ENCODE measurements around the gene EPS8L3.

EPS8L3 gene

DNA sequence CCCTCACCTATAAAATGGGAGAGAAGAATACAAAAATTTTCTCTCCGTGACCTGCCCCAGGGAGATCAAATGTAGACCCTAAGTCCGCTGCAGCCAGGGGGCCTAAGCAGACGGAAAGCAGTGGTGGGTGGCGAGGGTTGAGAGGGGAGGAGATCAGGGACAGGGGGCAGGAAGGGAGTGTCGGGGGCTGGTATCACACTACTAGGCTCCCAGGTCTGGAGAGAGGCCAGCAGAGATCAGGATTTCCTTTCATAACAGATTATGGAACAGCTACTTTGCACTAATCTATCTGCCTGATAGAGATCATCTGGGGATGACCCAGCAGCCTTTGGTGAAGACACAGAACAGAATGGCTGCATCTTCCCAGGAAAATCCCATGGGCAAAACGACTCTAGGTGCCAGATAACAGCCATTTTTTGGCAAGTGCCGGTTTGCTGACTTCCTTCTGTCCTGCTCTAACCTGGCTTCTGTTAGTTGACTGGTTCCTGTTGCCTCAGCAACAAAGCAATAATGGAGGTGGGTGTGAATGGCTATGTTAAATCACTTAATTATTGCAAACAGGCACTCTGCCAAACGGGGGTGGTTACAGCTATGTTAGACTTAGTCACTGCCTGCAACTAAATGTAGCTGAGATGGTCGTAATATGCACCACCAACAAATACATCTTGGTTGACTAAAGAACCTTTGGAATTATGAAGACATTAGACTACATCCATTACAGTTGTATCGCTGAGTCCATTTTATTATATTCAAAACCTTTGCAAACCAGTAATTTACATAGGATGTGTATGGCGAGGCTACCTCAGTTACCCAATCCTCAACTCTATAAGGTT lies 30.0 kb upstream of the EPS8L3 start:
- DNase-seq (ENCODE audit: low read depth in 1 of 2, low spot score in 1 of 2), result peak in 1 of 2 donors; percentile 30

DNA sequence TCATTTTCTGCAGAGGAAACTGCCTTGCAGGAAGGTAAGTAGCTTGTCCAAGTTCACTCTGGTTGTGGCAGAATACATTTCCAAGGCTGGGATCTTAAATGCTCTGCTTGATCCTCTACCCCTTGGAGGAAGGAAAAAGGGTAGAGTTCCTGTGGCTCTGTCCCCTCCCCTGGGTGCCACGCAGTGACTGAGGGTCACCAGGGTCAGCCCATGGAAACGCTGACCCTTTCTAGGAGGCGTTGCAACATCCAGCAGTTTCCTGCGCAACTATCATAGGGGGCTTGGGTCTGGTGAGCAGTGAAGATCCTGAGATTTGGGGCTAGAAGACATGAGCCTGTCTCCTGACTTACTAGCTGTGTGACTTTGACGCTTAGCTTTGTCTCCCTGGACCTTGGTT lies 29.4 kb upstream of the EPS8L3 start:
- DNase-seq (ENCODE audit: low read depth in 1 of 2, low spot score in 1 of 2), result no peak

DNA sequence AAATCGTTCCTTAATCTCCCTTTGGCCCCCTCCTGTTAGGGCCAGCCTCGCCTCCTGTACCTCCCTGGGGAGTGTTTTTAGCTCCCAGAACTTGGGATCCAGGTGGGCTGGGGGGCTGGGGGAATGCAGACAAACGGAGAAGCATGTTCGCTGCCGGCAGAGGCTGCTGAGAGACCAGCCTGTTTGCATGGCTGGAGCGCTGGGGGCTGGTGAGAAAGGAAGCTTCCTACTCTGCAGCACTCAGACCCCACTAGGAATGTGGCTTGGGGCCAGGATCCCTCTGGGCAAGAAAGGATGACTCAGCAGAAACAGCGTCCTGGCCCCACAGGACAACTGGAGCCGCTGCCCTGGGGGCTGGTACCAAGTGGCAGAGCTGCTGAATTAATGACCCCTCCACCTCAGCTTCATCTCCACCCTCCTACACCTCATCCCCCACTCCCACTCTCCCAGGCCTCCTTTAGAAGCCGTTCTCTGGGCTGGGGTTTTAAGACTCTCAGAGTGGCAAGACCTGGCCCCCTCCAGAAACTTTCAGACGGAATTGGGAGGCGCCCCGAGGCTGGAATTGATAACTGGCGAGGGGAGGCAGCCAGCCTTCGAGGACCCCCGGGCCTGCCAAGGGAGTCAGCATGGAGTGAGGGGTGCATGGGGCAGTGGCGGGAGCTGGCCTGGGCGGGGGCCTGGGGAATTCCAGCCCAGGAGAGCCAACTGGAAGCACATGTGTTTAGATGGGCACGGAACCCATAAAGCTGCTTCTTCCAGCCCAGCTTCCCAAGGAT lies 28.5 kb upstream of the EPS8L3 start:
- no peak for DNase-seq (ENCODE audit: low read depth in 1 of 2, low spot score in 1 of 2)

DNA sequence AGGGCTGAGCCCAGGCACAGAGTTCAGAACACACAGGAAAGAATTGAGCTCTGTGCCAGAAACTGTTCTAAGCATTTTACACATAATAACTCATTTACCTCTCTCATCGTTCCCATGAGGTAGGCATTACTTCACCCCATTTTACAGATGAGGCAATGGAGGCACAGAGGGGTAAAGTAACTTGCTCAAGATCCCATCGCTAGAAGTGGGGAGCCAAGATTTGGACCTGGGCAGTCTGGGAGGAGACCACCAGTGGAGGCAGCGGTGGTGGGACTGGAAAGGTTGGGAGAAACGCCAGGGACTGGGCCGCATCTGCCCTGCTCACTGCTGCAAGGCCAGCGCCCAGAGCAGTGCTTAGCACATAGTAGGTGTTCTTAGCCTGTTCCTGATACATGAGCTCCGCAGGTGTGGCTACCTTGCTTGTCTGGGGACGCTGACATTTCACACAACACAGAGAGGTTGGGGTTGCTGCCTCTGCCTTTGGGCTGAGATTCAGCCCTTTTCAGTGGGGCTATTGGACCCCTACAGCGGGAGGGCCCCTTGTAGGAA lies 27.8 kb upstream of the EPS8L3 start:
- no peak for DNase-seq (ENCODE audit: low read depth in 1 of 2, low spot score in 1 of 2)

DNA sequence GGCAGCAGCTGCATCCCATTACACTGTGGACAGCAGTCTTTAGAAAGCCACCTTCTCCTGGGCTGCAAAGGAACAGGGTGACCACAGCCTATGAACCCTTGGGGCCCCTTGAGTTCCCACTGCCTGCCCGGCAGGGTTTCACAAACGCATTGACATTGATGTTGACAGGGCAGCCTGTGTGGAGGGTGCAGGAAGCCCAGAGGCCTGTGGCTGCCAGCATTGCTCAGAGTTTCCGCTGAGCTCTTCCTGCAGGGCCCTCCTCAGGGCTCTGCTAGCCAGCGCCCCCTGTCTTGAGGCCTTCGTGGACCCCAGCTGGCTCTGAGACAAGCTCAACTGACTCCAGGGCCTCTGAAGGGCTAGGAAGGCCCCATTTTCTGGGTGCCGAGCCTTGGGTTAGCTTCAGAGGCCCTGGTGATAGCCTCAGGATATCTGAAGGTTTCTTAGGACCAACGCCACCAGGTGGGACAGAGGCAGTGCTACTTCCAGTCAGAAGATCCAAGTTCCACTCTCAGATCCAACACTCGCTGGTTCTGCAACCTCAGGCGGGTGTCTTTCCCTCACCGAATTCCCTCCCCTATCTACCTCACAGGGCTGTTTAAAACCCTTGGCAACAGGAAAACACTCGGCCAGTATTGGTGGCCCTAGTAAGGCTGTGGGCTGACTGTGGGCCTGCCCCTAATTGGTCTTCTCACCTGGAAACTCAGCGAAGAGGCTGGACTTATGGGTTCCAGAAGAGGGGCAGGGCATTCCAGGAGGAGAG lies 27.2 kb upstream of the EPS8L3 start:
- DNase-seq (ENCODE audit: low read depth in 1 of 2, low spot score in 1 of 2), result peak; percentile 47 to 74

DNA sequence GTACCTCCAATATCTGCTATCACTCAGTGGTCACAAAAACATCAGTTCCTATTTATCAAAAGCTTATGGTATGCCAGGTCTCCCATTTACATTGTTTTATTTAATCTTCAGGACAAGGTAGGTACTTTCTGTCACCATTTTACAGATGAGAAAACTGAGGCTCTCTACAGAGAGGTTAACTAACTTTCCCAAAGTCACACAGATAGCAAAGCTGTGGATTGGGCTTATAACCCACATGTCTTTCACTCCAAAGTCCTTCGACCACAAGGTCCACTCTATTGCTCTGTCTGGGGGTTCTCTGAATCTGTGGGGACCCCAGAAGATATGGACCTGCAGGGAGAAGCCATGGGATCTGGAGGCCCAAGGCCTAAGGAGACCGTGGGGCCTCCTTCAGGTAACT lies 26.6 kb upstream of the EPS8L3 start:
- DNase-seq (ENCODE audit: low read depth in 1 of 2, low spot score in 1 of 2), result no peak

DNA sequence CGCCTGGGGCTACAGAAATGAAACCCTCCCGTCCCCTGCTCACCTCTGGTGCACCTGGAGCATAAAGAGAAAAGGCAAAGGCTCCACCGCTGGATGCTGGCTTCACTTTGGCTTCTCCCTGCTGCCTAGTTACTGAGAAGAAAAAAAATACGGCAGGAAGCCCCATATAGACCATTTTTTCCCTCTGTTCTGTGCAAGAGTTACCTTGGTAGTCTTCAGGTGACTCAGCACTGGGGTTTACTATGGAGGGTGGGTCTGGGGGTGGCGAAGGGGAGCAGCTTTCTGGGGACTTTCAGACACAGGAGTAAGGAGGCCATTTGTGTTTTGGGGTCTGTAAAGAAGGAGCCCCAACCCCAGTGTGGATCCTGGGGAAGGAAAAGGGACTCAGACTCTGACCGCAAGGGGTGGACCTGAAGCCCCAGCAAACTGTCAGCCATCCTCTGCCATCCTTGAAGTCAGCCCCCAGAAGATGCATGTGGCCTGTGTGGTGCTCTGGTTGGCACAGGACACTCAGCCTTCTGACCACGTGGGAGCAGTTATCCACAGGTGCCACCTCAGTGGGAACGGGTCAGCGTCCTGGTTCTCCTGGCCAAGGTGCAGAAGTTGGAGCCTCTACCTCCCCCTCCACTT lies 25.9 kb upstream of the EPS8L3 start:
- DNase-seq (ENCODE audit: low read depth in 1 of 2, low spot score in 1 of 2), result no peak

DNA sequence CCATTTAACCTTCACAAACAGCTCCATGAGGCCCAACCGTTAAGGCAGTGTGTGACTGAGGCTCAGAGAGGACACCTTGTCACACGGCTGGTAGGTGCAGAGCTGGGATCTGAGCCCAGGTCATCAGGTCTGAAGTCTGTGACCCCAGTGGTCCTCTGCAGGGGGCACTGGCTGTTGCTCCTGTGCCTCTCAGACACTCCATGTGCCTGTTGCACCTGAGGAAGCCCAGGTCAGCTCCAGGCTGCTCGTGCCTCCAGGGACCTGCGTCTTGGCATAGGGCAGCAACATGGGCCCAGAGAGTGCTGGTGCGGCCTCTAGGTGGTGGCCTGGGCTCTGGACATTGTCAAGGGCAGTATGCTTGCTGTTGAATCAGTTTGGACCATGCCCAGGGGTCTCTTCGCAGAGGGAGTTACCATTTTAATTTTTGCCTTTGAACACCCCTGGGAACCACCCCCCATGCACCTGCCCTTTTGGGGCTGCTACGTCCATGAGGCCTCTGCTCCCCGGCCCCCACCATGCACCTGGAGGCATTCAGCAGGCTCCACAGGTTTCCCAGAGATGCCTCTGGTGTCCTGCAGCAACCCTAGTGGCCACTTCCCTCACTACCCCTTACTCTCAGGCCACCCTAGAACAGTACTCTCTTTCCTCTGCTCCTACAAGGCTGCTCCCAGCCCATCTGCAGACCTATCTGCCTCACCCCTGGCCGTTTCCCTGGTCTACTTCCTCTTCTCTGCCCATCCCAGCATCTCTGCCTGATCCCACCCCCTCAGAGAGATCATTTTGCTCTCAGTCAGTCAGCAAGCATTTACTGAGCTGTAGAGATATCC lies 25.2 kb upstream of the EPS8L3 start:
- DNase-seq (ENCODE audit: low read depth in 1 of 2, low spot score in 1 of 2), result no peak

DNA sequence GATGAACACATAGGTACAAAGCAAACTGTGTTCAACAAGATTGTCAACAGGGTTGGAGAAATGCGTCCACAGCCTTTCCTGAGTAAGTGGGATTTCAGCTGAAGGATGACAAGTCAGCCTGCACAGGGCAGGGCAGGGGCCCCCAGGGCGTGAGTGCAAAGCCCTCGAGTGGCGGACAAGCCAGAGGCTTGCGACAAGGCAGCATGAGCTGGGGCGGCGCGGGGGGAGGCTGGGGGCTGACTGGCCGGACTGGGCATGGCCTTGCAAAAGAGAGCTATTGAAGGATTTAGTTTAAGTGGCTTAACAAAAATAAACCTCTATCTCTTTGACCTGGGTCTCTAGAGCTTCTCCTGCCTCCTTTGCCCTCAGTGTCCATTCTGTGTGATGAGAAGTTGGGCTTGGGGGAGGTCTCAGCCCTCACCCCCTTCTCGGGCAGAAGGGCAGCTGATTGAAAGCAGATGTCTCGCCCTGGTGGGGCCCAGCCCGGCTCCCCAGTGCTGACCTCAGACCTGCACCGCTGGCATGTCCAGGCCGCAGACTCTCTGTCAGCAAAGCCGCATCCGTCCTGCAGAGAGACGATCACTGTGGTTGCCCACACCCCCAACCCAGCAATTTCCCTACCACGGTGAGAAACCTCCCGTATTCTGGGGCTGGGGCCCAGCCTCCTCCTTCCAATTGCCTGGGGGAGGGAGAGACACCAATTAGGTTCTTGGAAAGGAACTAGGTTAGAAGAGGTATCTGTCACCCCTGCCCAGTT lies 24.3 kb upstream of the EPS8L3 start:
- no peak for DNase-seq (ENCODE audit: low read depth in 1 of 2, low spot score in 1 of 2)

DNA sequence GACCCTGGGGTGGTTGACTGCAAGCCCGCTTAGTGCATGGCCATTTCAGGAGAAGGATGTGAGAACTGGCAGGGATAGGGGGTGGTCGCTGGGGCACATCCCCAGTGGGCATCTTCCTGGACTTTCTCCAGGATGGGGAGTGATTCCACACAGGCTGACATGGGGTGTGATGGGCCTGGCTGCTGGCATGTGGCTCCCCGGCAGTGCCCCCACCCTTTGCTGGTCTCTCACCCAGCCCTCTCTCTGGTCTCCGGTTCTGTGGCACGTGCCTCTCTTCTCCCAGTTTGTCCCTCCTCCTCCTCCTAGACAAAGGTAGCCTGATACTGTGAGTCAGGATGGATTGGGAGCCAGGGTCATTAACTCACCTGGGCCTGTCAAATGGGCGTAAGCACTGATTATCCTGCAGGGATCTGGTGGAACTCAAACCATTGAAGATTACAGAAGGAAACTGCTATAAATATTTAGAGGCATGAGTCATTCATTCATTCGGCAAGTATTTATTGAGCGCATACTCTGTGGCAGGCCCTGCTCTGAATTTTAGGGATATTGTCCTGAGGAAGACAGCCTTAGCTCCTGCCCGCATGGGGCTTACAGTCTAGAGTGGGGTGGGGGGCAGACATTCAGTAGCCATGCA lies 23.6 kb upstream of the EPS8L3 start:
- no peak for DNase-seq (ENCODE audit: low read depth in 1 of 2, low spot score in 1 of 2)

DNA sequence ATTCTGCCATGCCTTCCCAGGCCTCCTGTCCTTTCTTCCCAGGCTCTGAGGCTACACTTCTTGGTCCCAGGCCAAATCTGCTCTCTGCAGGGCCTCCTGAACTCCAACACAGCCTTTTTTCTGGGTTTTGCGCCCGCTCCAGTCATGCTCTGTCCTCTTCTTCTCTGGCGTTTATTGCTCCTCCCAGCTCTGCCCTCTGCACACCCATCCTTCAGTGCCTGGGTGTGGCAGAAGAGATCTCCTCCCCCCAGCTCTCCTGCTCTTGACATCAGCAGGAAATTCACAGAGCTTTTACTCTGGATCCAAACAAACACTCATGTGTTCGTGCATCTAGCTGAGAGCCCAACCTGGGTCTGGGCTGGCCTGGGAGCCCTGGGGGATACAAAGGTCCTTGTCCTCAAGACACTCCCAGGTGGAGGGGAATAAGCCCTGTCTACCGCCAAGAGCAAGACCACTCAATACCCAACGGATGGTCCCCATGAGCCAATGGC lies 22.9 kb upstream of the EPS8L3 start:
- DNase-seq (ENCODE audit: low read depth in 1 of 2, low spot score in 1 of 2), result no peak

DNA sequence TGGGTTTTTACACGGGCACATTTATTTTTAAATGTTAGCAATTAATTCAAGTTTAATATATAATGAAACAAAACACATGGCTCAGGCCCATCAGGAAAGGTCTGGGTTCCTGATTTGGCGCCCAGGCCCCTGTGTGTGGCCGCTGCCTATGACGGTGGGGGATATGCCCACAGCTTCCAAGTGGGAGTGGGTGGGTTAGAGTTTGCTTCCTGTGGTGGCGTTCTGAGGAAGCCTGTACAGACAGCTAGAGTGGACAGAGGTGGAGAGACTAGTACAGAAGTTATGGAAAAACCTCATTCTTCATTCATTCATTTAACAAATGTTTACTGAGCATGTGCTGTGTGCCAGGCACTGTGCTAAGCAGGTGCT lies 22.4 kb upstream of the EPS8L3 start:
- no peak for DNase-seq (ENCODE audit: low read depth in 1 of 2, low spot score in 1 of 2)

DNA sequence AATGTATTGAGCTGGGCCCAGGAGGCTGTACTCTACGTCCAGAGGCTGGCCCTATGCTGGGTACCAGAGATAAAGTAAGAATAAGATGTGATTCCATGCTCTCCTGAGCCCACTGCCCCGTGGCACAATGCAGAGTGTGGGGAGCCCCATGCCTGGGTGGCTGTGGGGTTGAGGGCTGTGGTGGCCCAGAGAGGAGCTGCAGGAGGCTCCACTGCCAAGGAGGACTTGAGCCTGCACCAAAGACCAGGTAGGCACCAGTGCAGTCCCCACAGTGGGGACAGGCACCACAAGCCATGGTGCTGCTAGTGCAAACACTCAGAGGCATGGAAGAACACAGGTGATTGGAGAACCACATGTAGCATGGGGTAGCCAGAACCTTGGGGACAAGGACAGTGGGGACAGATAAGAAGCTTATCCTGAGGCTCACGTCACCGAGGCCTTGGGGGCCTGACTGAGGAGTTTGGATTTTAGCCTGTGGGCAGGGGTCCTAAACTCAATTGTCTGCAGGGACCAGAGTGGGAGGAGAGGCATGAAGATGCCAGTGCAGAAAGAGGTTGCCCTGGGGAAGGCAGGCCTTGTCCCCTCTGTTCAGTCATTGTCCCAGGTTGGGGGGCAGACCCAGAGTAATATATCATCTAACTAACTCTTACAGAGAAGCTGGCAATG lies 21.9 kb upstream of the EPS8L3 start:
- DNase-seq (ENCODE audit: low read depth in 1 of 2, low spot score in 1 of 2), result no peak

DNA sequence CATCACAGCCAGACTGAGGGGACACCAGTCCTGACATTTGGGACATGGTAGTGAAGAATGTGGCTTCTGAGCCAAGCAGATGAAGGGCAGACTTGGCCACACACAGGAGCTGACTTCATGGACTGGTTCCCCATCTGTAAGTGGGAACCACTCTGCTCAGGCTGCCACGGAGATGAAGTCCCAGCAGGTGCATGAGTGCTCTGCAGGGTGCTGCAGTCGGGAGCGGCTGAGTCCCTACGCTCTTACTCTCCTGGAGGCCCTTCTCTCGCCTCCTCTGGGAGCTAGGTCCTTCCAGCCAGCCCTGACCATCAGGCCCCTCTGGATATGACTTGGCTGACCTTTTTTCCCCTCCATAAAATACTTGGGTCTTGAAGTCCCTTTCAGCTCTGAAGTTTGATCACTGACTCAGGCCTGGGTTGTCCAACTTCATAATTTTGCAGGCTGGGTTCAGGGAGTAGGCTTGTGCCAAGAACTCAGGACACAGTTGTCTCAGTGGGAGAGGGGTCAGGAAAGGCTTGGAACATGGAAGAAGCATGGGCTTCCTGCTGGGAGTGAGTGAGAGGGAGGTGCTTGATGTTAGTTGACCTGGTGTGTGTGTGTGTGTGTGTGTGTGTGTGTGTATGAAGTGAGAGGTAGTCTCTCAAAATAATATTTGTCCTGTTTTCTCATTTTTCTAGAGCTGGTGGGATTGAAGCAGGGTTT lies 21.0 kb upstream of the EPS8L3 start:
- DNase-seq (ENCODE audit: low read depth in 1 of 2, low spot score in 1 of 2), result no peak

DNA sequence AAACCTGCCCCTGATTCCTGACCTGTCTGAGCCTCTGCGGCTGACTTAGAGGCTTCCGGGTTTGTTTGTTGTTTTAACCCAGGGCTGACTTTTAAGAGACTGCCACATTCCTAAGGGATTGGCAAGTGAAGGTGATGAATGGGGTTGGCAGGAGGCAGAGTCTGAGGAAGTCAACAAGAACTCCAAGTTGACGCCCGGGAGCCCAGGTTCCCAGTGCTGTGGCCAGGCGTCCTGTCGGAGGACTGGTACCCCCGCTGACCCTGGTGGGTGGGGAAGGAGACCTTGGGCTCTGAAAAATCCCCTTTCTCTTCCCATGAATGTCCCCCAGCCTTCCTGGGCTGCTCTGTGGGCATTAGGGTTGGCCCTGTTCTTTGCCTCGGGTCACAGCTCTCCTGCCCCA lies 19.7 kb upstream of the EPS8L3 start:
- DNase-seq (ENCODE audit: low read depth in 1 of 2, low spot score in 1 of 2), result no peak

DNA sequence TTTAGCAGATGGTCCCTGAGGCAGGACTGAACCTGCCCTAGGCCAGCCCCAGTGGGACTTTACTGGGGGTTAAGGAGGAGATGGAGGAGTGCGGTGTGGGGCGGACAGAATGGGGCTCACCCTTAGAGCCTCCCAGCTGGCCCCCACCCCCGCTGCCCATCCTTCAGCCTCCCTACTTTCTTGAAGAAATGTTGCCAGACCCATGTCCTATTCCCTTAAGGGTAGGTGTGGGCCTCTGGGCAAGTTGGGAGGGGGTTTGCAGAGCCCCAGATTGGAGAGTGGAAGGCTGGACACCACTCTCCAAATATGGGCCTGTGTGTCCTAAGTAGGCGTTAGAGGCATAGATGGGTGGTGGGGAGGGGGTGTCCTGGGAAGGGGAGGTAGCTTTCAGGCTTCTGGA lies 19.2 kb upstream of the EPS8L3 start:
- no peak for DNase-seq (ENCODE audit: low read depth in 1 of 2, low spot score in 1 of 2)

DNA sequence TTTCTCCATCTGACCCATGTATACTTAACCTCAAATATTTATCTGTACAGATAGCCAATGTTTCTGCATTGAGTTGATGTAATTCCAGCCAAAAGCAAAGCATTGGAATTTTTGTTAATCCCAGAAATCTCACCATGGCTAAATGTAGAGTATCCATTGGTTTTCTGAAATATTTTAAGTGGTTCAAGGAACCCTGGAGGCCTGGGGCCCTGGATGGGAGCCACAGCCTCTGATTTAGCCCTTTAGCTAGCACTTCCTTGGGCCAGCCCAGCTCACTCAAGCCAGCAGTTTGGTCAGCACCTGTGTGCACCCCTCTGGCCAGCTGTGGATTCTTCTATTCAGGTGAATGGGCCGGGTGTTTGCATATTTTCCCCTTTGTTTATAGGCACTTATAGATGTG lies 18.8 kb upstream of the EPS8L3 start:
- no peak for DNase-seq (ENCODE audit: low read depth in 1 of 2, low spot score in 1 of 2)

DNA sequence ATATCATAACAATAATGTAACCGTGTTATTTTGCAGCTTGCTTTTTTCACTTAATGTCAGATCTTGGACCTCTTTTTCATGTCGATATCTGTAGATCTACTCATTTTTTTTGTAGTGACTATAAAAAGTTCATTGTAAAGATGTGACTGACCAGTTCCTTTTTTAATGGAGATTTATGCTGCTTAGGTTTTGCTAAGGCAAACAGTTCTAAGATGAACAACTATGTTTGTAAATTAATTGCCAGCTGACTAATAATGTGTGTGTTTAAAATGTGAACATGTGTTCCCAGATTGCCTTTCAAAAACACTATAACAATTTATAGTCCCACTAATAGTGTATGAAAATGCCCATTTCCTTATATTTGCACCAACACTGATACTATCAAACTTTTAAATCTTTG lies 18.1 kb upstream of the EPS8L3 start:
- no peak for DNase-seq (ENCODE audit: low read depth in 1 of 2, low spot score in 1 of 2)

Data from activated CD4-positive, alpha-beta T cell treated with anti-CD3 and anti-CD28 coated beads, Interleukin-2, amount 50 U/mL, for 24 hours (primary cell).